Lung (tissue), 12 donors: ENCODE measurements around the gene ST3GAL3. TPM values are rescaled to one million over a fixed set of nuclear protein-coding genes. Genes with fewer than 3 reads are reported as not detected.

Experiments used
- ATAC-seq: fragments of 200-7000 bp; cut with Tn5 transposase; one replicate; pipeline ENCODE4 v1.9.1; 2020; ENCODE audit warnings: moderate number of reproducible peaks; ENCODE audit not compliant: insufficient read depth, low FRiP score
- DNase-seq, 3 donors: peaks; one replicate each; pipeline ENCODE4 v3.0.0-alpha.2; 2013 to 2017
- H3K27ac ChIP-seq, 2 donors: one replicate each; pipeline ENCODE4 v1.5.1; 2013; ENCODE audit warnings: mild to moderate bottlenecking in 2 of 2, moderate library complexity in 2 of 2, control low read depth in 1 of 2, inconsistent platforms in 1 of 2, low read depth in 1 of 2, low read length in 1 of 2
- H3K27me3 ChIP-seq, 3 donors: one replicate each; pipeline ENCODE4 v1.5.1; 2013; ENCODE audit warnings: low read length in 2 of 3; ENCODE audit not compliant: control insufficient read depth in 3 of 3, insufficient read depth in 3 of 3
- H3K36me3 ChIP-seq, 4 donors: one replicate each; pipeline ENCODE4 v1.5.1; 2013; ENCODE audit warnings: low read length in 4 of 4, mild to moderate bottlenecking in 1 of 4, moderate library complexity in 1 of 4; ENCODE audit not compliant: control insufficient read depth in 4 of 4, insufficient read depth in 4 of 4
- H3K4me1 ChIP-seq, 5 donors: one replicate each; pipeline ENCODE4 v1.5.1; 2013; ENCODE audit warnings: low read length in 5 of 5, mild to moderate bottlenecking in 2 of 5, moderate library complexity in 1 of 5; ENCODE audit not compliant: control insufficient read depth in 5 of 5, insufficient read depth in 5 of 5
- H3K4me3 ChIP-seq: one replicate; pipeline ENCODE4 v1.5.1; 2013; ENCODE audit warnings: mild to moderate bottlenecking, control low read depth, moderate library complexity
- H3K9ac ChIP-seq, 2 donors: one replicate each; pipeline ENCODE4 v1.5.1; 2013; ENCODE audit warnings: low read length in 2 of 2, control low read depth in 1 of 2; ENCODE audit not compliant: insufficient read depth in 1 of 2
- H3K9me3 ChIP-seq, 4 donors: one replicate each; pipeline ENCODE4 v1.5.1; 2013; ENCODE audit warnings: low read length in 3 of 4, mild to moderate bottlenecking in 1 of 4, moderate library complexity in 1 of 4; ENCODE audit not compliant: control insufficient read depth in 4 of 4, insufficient read depth in 3 of 4
- WGBS, 2 donors: extraction: QIAGEN DNeasy Blood & Tissue Kit; methylation state at CpG; one replicate each; pipeline ENCODE4 v1.1.7; 2013; 5-methylcytosine and 5-hydroxymethylcytosine counted together
- polyA plus RNA-seq, 2 donors: library from polyadenylated mRNA; stranded (reverse); fragments of 200-250 nt; gene quantifications; one replicate each; pipeline ENCODE4 v1.2.1, GENCODE V29; 2013
- total RNA-seq, 2 donors: library from RNA; depleted of rRNA in 1 of 2; stranded (reverse); fragments of >200 nt in 1 of 2; gene quantifications; one replicate each; pipeline ENCODE4 v1.2.1, GENCODE V29; 2014 to 2021
- TF ChIP-seq, protein P1 (sequence below): IDR thresholded peaks from 2 replicates; pipeline ENCODE4 v1.5.1; 2012; ENCODE audit warnings: mild to moderate bottlenecking; ENCODE audit errors: control extremely low read depth, extremely low read depth
- donor health status: control.
- donor health status: control.
- donor health status: Bipolar disorder and iron deficiency.
- donor health status: healthy.
- donor health status: DM: yes; HTN: yes; CAD: no.

Gene ST3GAL3
- total and polyA plus RNA-seq, 4 donors = 8.4 to 28.0 (median 17.1) TPM

DNA sequence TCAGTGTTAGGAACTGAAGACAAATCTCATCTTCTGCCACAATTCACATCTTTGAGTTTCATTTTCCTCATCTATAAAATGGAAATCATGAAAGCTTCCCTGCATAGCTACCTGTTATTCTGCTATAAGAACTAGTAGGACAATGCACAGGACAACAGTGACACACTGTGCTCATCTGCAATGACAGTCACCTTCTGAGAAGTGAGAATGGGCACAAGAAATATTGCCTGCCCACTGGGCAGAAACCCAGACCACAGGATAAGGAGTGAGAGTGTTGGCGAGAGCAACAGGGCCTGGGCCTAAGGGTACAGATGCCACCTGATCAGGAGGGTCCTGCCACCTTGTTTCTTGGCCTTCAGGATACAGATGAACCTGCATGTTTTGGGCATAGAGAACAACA lies 203.0 kb downstream of the ST3GAL3 start:
- H3K4me3 ChIP-seq = no peak overlapping the region
- no peak overlapping the region for H3K27ac ChIP-seq
- WGBS, 2 donors = 89% methylated on average over 1 of the region's 1 CpG
- no peaks in the 10 kb centered on the region for H3K4me1 ChIP-seq
- TF ChIP-seq, protein P1, sequence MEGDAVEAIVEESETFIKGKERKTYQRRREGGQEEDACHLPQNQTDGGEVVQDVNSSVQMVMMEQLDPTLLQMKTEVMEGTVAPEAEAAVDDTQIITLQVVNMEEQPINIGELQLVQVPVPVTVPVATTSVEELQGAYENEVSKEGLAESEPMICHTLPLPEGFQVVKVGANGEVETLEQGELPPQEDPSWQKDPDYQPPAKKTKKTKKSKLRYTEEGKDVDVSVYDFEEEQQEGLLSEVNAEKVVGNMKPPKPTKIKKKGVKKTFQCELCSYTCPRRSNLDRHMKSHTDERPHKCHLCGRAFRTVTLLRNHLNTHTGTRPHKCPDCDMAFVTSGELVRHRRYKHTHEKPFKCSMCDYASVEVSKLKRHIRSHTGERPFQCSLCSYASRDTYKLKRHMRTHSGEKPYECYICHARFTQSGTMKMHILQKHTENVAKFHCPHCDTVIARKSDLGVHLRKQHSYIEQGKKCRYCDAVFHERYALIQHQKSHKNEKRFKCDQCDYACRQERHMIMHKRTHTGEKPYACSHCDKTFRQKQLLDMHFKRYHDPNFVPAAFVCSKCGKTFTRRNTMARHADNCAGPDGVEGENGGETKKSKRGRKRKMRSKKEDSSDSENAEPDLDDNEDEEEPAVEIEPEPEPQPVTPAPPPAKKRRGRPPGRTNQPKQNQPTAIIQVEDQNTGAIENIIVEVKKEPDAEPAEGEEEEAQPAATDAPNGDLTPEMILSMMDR = no peak
- no peaks in the 10 kb centered on the region for H3K27me3 ChIP-seq
- no peak overlapping the region for H3K9ac ChIP-seq
- ATAC-seq (no peak), DNase-seq (no peak)
- peaks cover 0 to 7% (median 3%) of the 10 kb centered on the region in 4 donors for H3K36me3 ChIP-seq
- no peaks in the 10 kb centered on the region for H3K9me3 ChIP-seq

DNA sequence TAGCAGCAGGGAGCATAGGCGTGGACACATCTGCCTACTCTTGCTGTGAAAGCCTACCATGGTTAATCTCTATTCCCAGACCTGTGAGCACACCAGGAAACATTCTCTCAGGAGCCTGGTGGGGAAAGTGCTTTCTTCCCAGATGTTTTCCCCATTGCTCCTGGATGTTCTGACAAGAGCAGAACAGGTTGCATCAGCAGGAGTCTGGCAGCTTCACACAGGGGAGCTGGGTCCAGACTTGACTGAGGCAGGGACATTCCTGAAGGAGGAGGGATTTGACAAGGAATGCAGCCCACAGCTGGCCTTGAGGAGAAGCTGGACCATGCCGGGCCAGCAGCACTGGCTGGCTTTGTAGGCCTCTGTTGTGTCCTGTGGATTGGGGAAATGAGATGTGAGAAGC lies 205.3 kb downstream of the ST3GAL3 start:
- ATAC-seq (no peak), DNase-seq (no peak)
- Histone ChIP-seq H3K27ac (no peak overlapping the region), H3K36me3 (peaks cover 0 to 7% (median 3%) of the 10 kb centered on the region in 4 donors), H3K4me1 (no peaks in the 10 kb centered on the region), H3K9ac (no peak overlapping the region), H3K27me3 (no peaks in the 10 kb centered on the region), H3K9me3 (no peaks in the 10 kb centered on the region), H3K4me3 (no peak overlapping the region)
- TF ChIP-seq, protein P1 = no peak
- 74 to 91% methylated on average over 2 of the region's 2 CpGs for WGBS, 2 donors

DNA sequence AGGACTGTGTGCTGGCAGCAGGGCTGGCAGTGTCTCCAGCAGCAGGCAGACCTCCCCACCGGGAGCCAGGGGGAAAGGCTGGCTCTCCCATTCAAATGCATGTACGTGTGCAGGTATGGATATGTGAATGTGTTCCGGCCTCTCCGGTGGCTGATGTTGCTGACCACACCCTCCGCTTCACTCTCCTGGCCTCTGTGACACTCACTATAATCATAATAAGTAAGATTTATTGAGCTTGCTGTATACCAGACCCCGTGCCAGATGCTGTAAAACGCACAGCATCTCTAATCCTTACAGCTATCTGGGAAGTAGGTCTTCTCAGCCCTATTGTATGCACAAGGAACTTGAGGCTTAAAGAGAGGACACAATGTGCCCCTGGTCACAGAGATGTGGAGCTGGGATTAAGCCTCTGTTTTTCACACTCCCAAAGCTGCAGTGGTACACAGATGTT lies 205.7 kb downstream of the ST3GAL3 start:
- peaks cover 0 to 7% (median 3%) of the 10 kb centered on the region in 4 donors for H3K36me3 ChIP-seq
- ATAC-seq (no peak), DNase-seq (no peak)
- 82 to 86% methylated on average over 7 of the region's 7 CpGs for WGBS, 2 donors
- H3K27me3 ChIP-seq = no peaks in the 10 kb centered on the region
- no peak overlapping the region for H3K9ac ChIP-seq
- TF ChIP-seq, protein P1 = no peak
- no peaks in the 10 kb centered on the region for H3K9me3 ChIP-seq
- no peak overlapping the region for H3K27ac ChIP-seq
- H3K4me3 ChIP-seq = no peak overlapping the region
- no peaks in the 10 kb centered on the region for H3K4me1 ChIP-seq
